GM12892 (cell line): Measurements from ENCODE around the gene TBL1X.

Experiments
- POLR2A ChIP-seq: IDR thresholded peaks from 2 replicates; pipeline ENCODE4 v1.6.1; 2011; ENCODE audit warnings: low read depth, low read length, control low read depth
- POLR2AphosphoS5 ChIP-seq: IDR thresholded peaks from 2 replicates; pipeline ENCODE4 v1.6.1; 2011; ENCODE audit warnings: low read depth, low read length, control low read depth
- TAF1 ChIP-seq: IDR thresholded peaks from 2 replicates; pipeline ENCODE4 v1.6.1; 2011; ENCODE audit warnings: low read depth, mild to moderate bottlenecking, control low read depth, low read length, borderline replicate concordance

- no peak for TF ChIP-seq POLR2AphosphoS5
- no peak for TF ChIP-seq TAF1
- TF ChIP-seq POLR2A = no peak
These were observed 147.3 kb downstream of the TBL1X start for GRCh38 chrX:9612146-9612505.
